K562 (cell line): ENCODE data around the gene TOGARAM2. TPM values are rescaled to one million over a fixed set of nuclear protein-coding genes. Genes with fewer than 3 reads are reported as not detected.

Source experiments
- ATAC-seq: fragments of 200-7000 bp; cut with Tn5 transposase; 3 replicates; pipeline ENCODE4 v1.9.1; 2020; ENCODE audit warnings: moderate library complexity
- BruUV-seq: library from RNA; stranded (reverse); fragments of 400-500 nt; replicated peaks from 2 replicates; lab custom pipeline; 2021; lab: Mats Ljungman, UMichigan
- CTCF ChIA-PET: fragments of 300-600 bp; formaldehyde crosslinking; extraction: SDS; loops from one replicate; lab custom pipeline; 2021; ENCODE audit warnings: low intra/inter-chr PET ratio; lab: Yijun Ruan, JAX
- POLR2A ChIA-PET: fragments of 300-600, 350-650 bp; sonication (Branson Sonifier 250); formaldehyde crosslinking; extraction: SDS; loops from one replicate; lab custom pipeline; 2021; ENCODE audit warnings: antibody characterized with exemption, inconsistent platforms; lab: Yijun Ruan, JAX
- DNase-seq, 4 experiments: peaks; one replicate each; pipeline versions ENCODE4 v3.0.0 to v3.0.0-alpha.2; 2011 to 2018; ENCODE audit warnings: low spot score in 3 of 4, mixed read lengths in 3 of 4; ENCODE audit errors: extremely low read depth in 1 of 4
- FAIRE-seq: peaks from 2 replicates; lab custom pipeline; 2011; peaks lifted over from hg19 to GRCh38; lab: Jason Lieb, UNC
- H2AFZ ChIP-seq: 2 replicates; pipeline ENCODE4 v1.6.0; 2011; ENCODE audit warnings: low read depth, low read length, control low read depth, inconsistent platforms
- H3K27ac ChIP-seq: fragments of 200-600 bp; 3 replicates; pipeline ENCODE4 v1.8.0; 2011; ENCODE audit warnings: low read depth, mild to moderate bottlenecking, control low read depth, inconsistent platforms, low read length, moderate library complexity, mixed read lengths; ENCODE audit errors: extremely low read depth
- H3K27me3 ChIP-seq, 2 experiments: fragments of 300-600 bp in 1 of 2; 2 replicates in 1 of 2; 3 replicates in 1 of 2; pipeline versions ENCODE4 v1.6.0 to v1.8.0; 2011; ENCODE audit warnings: inconsistent platforms in 2 of 2, low read length in 2 of 2, mild to moderate bottlenecking in 1 of 2, mixed read lengths in 1 of 2, moderate library complexity in 1 of 2; ENCODE audit not compliant: control insufficient read depth in 2 of 2, insufficient read depth in 2 of 2
- H3K36me3 ChIP-seq: fragments of 300-600 bp; 3 replicates; pipeline ENCODE4 v1.8.0; 2011; ENCODE audit warnings: mild to moderate bottlenecking, low read length, inconsistent platforms; ENCODE audit not compliant: control insufficient read depth, insufficient read depth
- H3K4me1 ChIP-seq, 2 experiments: fragments of 200-600 bp in 1 of 2; replicated peaks in 1 of 2; 2 replicates in 1 of 2; 3 replicates in 1 of 2; pipeline versions ENCODE4 v1.5.1 to v1.8.0; 2011; ENCODE audit warnings: inconsistent platforms in 2 of 2, low read length in 2 of 2, mild to moderate bottlenecking in 1 of 2, mixed read lengths in 1 of 2, moderate library complexity in 1 of 2; ENCODE audit not compliant: control insufficient read depth in 2 of 2, insufficient read depth in 2 of 2
- H3K4me2 ChIP-seq: 2 replicates; pipeline ENCODE4 v1.6.1; 2011; ENCODE audit warnings: low read length, control low read depth, inconsistent platforms, mixed read lengths; ENCODE audit not compliant: insufficient read depth
- H3K4me3 ChIP-seq: fragments of 200-600 bp; sonication (generic), shearing (Covaris generic); 2 replicates; pipeline ENCODE4 v1.5.1; 2016; ENCODE audit warnings: control low read depth, inconsistent platforms
- H3K79me2 ChIP-seq: fragments of 200-600 bp; 3 replicates; pipeline ENCODE4 v1.8.0; 2011; ENCODE audit warnings: low read length, inconsistent platforms; ENCODE audit not compliant: control insufficient read depth, insufficient read depth
- H3K9ac ChIP-seq, 2 experiments: 2 replicates each; pipeline versions ENCODE4 v1.6.0 to v1.6.1; 2011; ENCODE audit warnings: low read depth in 2 of 2, low read length in 2 of 2, control low read depth in 1 of 2, inconsistent platforms in 1 of 2, mild to moderate bottlenecking in 1 of 2, mixed read lengths in 1 of 2; ENCODE audit not compliant: insufficient read depth in 1 of 2
- H3K9me1 ChIP-seq: one replicate; pipeline ENCODE4 v1.6.0; 2011; ENCODE audit warnings: inconsistent platforms, mild to moderate bottlenecking, low read length, moderate library complexity; ENCODE audit not compliant: control insufficient read depth, insufficient read depth
- H3K9me3 ChIP-seq: replicated peaks from 2 replicates; pipeline ENCODE4 v1.5.1; 2011; ENCODE audit warnings: low read depth, low read length, inconsistent platforms; ENCODE audit not compliant: control insufficient read depth, insufficient read depth
- H4K20me1 ChIP-seq: replicated peaks from 2 replicates; pipeline ENCODE4 v1.6.1; 2011; ENCODE audit warnings: low read length, inconsistent platforms, mixed read lengths; ENCODE audit not compliant: control insufficient read depth, insufficient read depth
- ATF1 ChIP-seq, 2 experiments: fragments of 450-650 bp in 1 of 2; IDR thresholded peaks; 2 replicates each; pipeline ENCODE4 v1.6.1; 2016; ENCODE audit warnings: missing compliant biosample characterization in 1 of 2, missing genetic modification characterization in 1 of 2
- GABPB2 ChIP-seq: fragments of 250-450 bp; sonication (Bioruptor Pico); conservative IDR thresholded peaks from 2 replicates; pipeline ENCODE4 v1.5.1; 2021; ENCODE audit warnings: mild to moderate bottlenecking
- GTF2A2 ChIP-seq: IDR thresholded peaks from 2 replicates; pipeline ENCODE4 v1.6.1; 2016; ENCODE audit warnings: mild to moderate bottlenecking, missing genetic modification characterization, missing compliant biosample characterization
- KHSRP ChIP-seq: fragments of 450-650 bp; IDR thresholded peaks from 2 replicates; pipeline ENCODE4 v1.6.1; 2017
- MTA1 ChIP-seq: fragments of 450-650 bp; IDR thresholded peaks from 2 replicates; pipeline ENCODE4 v1.6.1; 2017; ENCODE audit warnings: borderline replicate concordance
- NFIX ChIP-seq: fragments of 250-450 bp; sonication (Bioruptor Pico); IDR thresholded peaks from 2 replicates; pipeline ENCODE4 v1.4.0; 2020; ENCODE audit warnings: low read depth, mild to moderate bottlenecking, moderate library complexity
- NR2C2 ChIP-seq, 2 experiments: fragments of 200-800 bp in 1 of 2; sonication (Bioruptor generic) in 1 of 2; sonication (generic) in 1 of 2; formaldehyde crosslinking in 1 of 2; IDR thresholded peaks; 2 replicates each; pipeline versions ENCODE4 v1.6.1 to v1.8.0; 2016 to 2022; ENCODE audit warnings: mild to moderate bottlenecking in 1 of 2, missing compliant biosample characterization in 1 of 2, missing genetic modification characterization in 1 of 2, missing genetic modification reagents in 1 of 2
- SLC30A9 ChIP-seq: fragments of 250-450 bp; sonication (Bioruptor Pico); IDR thresholded peaks from 2 replicates; pipeline ENCODE4 v1.8.0; 2022; ENCODE audit warnings: mild to moderate bottlenecking, moderate library complexity
- THAP7 ChIP-seq: fragments of 250-450 bp; sonication (Bioruptor Pico); IDR thresholded peaks from 2 replicates; pipeline ENCODE4 v1.5.0; 2021
- ZNF347 ChIP-seq: fragments of 450-650 bp; formaldehyde crosslinking; IDR thresholded peaks from 2 replicates; pipeline ENCODE4 v1.4.0; 2020; ENCODE audit warnings: low read depth, mild to moderate bottlenecking, moderate library complexity
- ZNF644 ChIP-seq: fragments of 200-800 bp; sonication (Bioruptor generic); IDR thresholded peaks from 2 replicates; pipeline ENCODE4 v1.6.1; 2016; ENCODE audit warnings: low read depth, missing genetic modification characterization, missing compliant biosample characterization
- WGBS: fragments of 100-300 bp; shearing (Covaris generic); methylation state at CpG from one replicate; pipeline ENCODE4 v1.1.6; 2016; ENCODE audit warnings: low coverage, mixed read lengths; ENCODE audit not compliant: insufficient coverage; ENCODE audit errors: missing lambda C conversion rate; 5-methylcytosine and 5-hydroxymethylcytosine counted together
- in situ Hi-C: fragments of 300-500 bp; cut with MboI; formaldehyde crosslinking; loops from 4 replicates; pipeline ENCODE4 v1.15.0; 2018; ENCODE audit warnings: inconsistent platforms, mixed read lengths
- intact Hi-C: fragments of 100-400 bp; cut with micrococcal nuclease; formaldehyde crosslinking; loops from 2 replicates; pipeline ENCODE4 v1.14.2; 2022
- polyA plus RNA-seq, 8 experiments: library from polyadenylated mRNA; depleted of rRNA in 4 of 8; stranded (reverse) in 5 of 8; unstranded in 3 of 8; fragments of >200 nt; fragmentation: Nextera tagmentation in 2 of 8; fragmentation: Illumina TruSeq in 1 of 8; extraction: Ambion mirVana in 2 of 8; extraction: Trizol in 1 of 8; gene quantifications; 2 replicates each; pipeline versions ENCODE4 v1.2.1 to v1.2.3, GENCODE V29; 2011 to 2014; ENCODE audit warnings: inconsistent platforms in 1 of 8, missing spikeins in 1 of 8
- total RNA-seq, 7 experiments: library from RNA; depleted of rRNA in 6 of 7; stranded (reverse); fragments of >200 nt in 6 of 7; fragmentation: Illumina TruSeq in 2 of 7; extraction: Trizol in 2 of 7; gene quantifications; 2 replicates each; pipeline versions ENCODE4 v1.2.1 to v1.2.3, GENCODE V29; 2011 to 2021; ENCODE audit warnings: low replicate concordance in 1 of 7
- TF ChIP-seq, protein P1 (sequence below): fragments of 150-350 bp; IDR thresholded peaks from 2 replicates; pipeline ENCODE4 v1.6.1; 2014; ENCODE audit warnings: low read depth, mild to moderate bottlenecking, low read length, borderline replicate concordance
- TF ChIP-seq, protein P2 (sequence below): sonication (generic); formaldehyde crosslinking; IDR thresholded peaks from 2 replicates; pipeline ENCODE4 v1.9.0; 2022; ENCODE audit warnings: mild to moderate bottlenecking, missing genetic modification reagents
- TF ChIP-seq, protein P3 (sequence below): fragments of 450-650 bp; formaldehyde crosslinking; IDR thresholded peaks from 2 replicates; pipeline ENCODE4 v1.4.0; 2020; ENCODE audit warnings: mild to moderate bottlenecking, moderate library complexity
- TF ChIP-seq, protein P4 (sequence below): IDR thresholded peaks from 2 replicates; pipeline ENCODE4 v1.6.1; 2011; ENCODE audit not compliant: insufficient read length; ENCODE audit errors: extremely low read depth

TOGARAM2 gene
- total and polyA plus RNA-seq, 9 of the 15 experiments (the other 6 are each of a cell fraction or from before 2014, with no cell fraction given), result not detected

DNA sequence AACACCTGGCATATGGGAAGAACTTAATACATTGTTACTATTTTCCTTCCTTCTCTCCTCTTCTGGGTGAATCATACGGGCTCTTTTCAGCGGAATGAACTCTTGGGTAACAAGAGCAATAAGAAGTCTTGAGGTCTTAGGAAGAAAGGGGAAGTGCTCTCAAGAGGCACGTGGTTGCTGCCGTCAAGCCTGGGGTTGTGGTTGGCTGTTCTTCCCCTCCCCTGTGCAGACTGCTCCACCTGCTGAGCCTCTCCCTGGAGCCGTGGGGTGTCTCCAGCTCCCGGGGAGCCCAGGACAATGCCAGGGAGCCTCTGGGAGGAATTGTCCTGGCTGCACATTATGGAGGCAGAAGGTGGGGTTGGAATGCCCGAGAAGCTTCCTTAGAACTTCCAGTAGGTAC lies 19.4 kb downstream of the TOGARAM2 start:
- CTCF ChIA-PET, result no interaction called here
- H4K20me1 ChIP-seq, result no peaks in the 10 kb centered on the region; the same call in 1 of the 2 replicates
- in situ Hi-C loops, result no loop called here
- TF ChIP-seq, protein P1, sequence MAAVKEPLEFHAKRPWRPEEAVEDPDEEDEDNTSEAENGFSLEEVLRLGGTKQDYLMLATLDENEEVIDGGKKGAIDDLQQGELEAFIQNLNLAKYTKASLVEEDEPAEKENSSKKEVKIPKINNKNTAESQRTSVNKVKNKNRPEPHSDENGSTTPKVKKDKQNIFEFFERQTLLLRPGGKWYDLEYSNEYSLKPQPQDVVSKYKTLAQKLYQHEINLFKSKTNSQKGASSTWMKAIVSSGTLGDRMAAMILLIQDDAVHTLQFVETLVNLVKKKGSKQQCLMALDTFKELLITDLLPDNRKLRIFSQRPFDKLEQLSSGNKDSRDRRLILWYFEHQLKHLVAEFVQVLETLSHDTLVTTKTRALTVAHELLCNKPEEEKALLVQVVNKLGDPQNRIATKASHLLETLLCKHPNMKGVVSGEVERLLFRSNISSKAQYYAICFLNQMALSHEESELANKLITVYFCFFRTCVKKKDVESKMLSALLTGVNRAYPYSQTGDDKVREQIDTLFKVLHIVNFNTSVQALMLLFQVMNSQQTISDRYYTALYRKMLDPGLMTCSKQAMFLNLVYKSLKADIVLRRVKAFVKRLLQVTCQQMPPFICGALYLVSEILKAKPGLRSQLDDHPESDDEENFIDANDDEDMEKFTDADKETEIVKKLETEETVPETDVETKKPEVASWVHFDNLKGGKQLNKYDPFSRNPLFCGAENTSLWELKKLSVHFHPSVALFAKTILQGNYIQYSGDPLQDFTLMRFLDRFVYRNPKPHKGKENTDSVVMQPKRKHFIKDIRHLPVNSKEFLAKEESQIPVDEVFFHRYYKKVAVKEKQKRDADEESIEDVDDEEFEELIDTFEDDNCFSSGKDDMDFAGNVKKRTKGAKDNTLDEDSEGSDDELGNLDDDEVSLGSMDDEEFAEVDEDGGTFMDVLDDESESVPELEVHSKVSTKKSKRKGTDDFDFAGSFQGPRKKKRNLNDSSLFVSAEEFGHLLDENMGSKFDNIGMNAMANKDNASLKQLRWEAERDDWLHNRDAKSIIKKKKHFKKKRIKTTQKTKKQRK, result no peak
- TF ChIP-seq ZNF644 (tag), result no peak
- TF ChIP-seq GTF2A2, result no peak
- no peak for TF ChIP-seq SLC30A9
- no peak for TF ChIP-seq NFIX (CRISPR knock-in tag)
- TF ChIP-seq, protein P2, sequence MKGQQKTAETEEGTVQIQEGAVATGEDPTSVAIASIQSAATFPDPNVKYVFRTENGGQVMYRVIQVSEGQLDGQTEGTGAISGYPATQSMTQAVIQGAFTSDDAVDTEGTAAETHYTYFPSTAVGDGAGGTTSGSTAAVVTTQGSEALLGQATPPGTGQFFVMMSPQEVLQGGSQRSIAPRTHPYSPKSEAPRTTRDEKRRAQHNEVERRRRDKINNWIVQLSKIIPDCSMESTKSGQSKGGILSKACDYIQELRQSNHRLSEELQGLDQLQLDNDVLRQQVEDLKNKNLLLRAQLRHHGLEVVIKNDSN (CRISPR knock-in tag), result peak; percentile 79
- TF ChIP-seq ATF1 (CRISPR knock-in tag; IDR thresholded peaks at IDR 0.05), result no peak
- no peak for TF ChIP-seq ATF1 (tag; IDR thresholded peaks at IDR 0.05)
- no peak for TF ChIP-seq NR2C2 (CRISPR knock-in tag; IDR thresholded peaks at IDR 0.05)
- peak; percentile 33; the same call in 1 of the 2 replicates for TF ChIP-seq NR2C2 (tag; IDR thresholded peaks at IDR 0.05)
- no peak for TF ChIP-seq GABPB2 (CRISPR knock-in tag)
- TF ChIP-seq, protein P3, sequence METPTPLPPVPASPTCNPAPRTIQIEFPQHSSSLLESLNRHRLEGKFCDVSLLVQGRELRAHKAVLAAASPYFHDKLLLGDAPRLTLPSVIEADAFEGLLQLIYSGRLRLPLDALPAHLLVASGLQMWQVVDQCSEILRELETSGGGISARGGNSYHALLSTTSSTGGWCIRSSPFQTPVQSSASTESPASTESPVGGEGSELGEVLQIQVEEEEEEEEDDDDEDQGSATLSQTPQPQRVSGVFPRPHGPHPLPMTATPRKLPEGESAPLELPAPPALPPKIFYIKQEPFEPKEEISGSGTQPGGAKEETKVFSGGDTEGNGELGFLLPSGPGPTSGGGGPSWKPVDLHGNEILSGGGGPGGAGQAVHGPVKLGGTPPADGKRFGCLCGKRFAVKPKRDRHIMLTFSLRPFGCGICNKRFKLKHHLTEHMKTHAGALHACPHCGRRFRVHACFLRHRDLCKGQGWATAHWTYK (CRISPR knock-in tag), result no peak
- no peak for TF ChIP-seq THAP7 (CRISPR knock-in tag)
- TF ChIP-seq, protein P4, sequence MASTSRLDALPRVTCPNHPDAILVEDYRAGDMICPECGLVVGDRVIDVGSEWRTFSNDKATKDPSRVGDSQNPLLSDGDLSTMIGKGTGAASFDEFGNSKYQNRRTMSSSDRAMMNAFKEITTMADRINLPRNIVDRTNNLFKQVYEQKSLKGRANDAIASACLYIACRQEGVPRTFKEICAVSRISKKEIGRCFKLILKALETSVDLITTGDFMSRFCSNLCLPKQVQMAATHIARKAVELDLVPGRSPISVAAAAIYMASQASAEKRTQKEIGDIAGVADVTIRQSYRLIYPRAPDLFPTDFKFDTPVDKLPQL, result no peak
- no peak for TF ChIP-seq KHSRP
- TF ChIP-seq MTA1, result no peak
- no peak for TF ChIP-seq ZNF347

More for the DNA sequence above, 19.4 kb downstream of the TOGARAM2 start:
- no TSS peak for BruUV-seq
- peaks cover 8 to 62% of the 10 kb centered on the region in 2 experiments; a peak in 4 of 5 replicates for H3K27me3 ChIP-seq
- H3K4me3 ChIP-seq, result no peak overlapping the region
- ATAC-seq (peak; percentile 83), DNase-seq (peak in 2 of 4 experiments; percentile 25 to 26), FAIRE-seq (peak; percentile 40)
- H3K27ac ChIP-seq, result no peak overlapping the region
- H3K9me3 ChIP-seq, result no peaks in the 10 kb centered on the region; the same call in 1 of the 2 replicates
- H3K9ac ChIP-seq, result no peak overlapping the region
- no peaks in the 10 kb centered on the region for H3K79me2 ChIP-seq
- intact Hi-C loops, result no loop called here
- POLR2A ChIA-PET, result interaction anchor here (1.8 kb wide), 1 partner anchor 11 kb away, joined by 5 read pairs; no protein-coding TSS in a partner anchor
- H3K4me1 ChIP-seq, result peaks cover 0 to 3% of the 10 kb centered on the region in 2 experiments; a peak in 1 of 5 replicates
- 0% methylated on average over 7 of the region's 7 CpGs for WGBS
- no peaks in the 10 kb centered on the region for H3K9me1 ChIP-seq
- no peak overlapping the region for H3K4me2 ChIP-seq
- no peak overlapping the region for H2AFZ ChIP-seq
- no peaks in the 10 kb centered on the region for H3K36me3 ChIP-seq
